Activated CD8-positive, alpha-beta memory T cell treated with anti-CD3 and anti-CD28 coated beads for 48 hours (primary cell): ENCODE results near the gene APEX1.
"Not testable (repeated sequence)": the region's sequence is repeated elsewhere in the genome, so short reads cannot be mapped to it uniquely, and the experiment has no call there.

Experiments
- DNase-seq, 3 experiments: peaks; one replicate each; pipeline ENCODE4 v3.0.0-alpha.2; 2020; ENCODE audit warnings: low read depth in 2 of 3, low spot score in 2 of 3

APEX1 gene

DNA sequence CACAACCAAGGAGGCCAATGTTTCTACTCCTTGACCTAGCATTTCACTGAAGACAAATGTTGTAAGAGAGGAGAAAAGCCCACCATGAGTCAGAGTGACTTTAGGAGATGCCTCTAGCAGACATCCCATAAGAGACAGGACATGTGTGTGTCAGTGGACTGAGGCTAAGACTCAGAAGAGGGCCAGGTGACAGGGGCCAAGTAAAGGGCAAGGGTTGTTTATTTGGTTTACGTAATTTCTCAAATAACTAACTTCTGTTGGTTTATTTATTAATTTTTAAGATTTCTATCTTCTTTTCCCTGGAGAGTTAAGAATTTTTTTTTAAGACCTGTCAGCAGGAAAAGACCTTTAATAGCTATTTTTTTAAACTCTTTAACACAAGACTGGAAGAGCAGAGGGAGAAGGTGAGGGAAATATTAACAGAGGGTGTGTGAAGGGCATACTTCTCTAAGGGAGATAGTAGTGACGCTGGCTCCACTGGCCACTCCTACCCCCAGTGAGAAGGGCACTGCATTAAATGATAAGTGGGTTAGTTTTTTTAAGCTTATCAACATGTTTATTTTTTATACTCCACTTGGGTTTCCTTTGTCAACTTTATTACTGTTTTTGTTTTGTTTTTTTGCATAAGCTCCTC lies 17.6 kb downstream of the APEX1 start:
- DNase-seq, result no peak

DNA sequence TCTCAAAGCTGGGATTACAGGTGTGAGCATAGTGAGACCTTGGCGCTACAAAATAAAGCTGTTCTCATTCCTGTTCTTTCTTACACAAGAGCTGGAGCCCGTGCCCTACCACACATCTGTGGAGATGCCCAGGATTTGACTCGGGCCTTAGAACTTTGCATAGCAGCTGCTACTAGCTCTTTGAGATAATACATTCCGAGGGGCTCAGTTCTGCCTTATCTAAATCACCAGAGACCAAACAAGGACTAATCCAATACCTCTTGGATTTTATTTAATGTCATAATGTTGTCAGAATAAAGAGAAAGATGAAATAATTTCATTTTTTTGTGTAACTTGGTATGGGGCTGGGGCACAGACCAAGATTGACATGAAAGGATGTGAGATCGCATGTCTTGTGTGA lies 21.8 kb downstream of the APEX1 start:
- no peak for DNase-seq

GRCh38 chr14:20477211-20477876 lies 22.3 kb downstream of the APEX1 start:
- DNase-seq, result no peak

DNA sequence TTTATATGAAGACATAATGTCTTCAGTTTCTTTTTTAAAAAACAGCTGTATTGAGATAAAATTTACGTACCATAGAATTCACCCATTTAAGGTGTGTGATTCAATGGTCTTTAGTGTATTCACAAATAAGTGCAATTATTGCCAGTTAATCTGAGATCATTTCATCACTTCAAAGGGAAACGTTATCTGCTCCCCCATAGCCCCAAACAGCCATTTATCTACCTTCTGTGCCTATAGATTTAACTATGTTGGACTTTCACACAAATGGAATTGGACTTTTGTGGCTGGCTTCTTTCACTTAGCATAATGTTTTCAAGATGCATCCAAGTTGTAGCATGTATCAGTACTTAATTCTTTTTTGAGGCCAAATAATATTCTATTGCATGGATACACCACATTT lies 23.9 kb downstream of the APEX1 start:
- no peak for DNase-seq

DNA sequence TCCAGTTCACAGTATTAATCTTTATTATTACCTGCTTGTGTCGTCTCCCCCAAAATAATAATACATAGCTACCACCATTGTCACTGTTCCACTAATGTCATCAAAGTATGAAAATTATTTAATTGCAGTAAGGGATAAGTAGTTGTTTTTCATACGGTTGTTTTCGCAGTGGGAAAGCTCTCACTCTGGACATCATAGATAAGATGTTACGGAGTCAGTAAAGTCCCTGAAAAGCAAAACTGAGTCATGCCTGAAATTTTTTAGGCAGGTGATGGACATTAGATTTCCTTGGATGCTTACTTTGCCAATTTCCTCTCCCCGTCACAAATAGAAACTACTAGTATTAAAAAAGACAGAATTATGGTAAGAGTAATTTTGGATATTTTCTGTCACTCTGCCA lies 27.4 kb downstream of the APEX1 start:
- no peak for DNase-seq

- DNase-seq, result no peak
Measured at GRCh38 chr14:20485900-20486299, 30.9 kb downstream of the APEX1 start.

DNA sequence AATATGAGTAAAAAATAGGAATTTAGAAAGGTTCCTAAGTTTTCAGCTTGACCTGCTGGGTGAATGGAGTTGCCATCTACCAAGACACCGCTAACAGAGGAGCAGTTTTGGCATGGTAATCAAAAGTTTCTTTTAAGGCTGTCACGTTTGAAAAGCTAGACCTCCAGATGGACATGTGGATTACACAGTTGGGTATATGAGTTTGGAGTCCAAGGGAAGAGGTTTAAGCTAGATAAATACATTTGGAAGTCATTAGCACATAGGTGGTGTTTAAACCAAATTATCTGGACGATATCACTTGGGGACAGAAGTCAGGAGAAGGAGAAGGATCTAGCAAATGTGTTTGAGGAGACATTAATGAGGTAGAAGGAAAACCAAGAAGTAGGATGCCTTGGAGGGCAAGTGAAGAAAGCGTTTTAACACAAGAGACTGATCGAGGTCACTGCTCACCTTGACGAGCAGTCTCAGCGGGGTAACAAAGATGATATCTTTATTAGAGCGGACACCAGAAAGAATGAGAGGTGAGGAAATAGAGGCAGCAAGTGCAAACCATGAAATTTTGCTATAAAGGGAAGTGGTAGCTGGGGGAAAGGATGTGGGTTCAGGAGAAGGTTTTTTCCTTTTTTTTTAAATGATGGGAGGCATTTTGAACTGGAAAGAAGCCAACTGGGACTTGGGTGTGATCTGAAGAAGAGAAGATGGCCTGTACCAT lies 31.8 kb downstream of the APEX1 start:
- DNase-seq, result no peak

DNA sequence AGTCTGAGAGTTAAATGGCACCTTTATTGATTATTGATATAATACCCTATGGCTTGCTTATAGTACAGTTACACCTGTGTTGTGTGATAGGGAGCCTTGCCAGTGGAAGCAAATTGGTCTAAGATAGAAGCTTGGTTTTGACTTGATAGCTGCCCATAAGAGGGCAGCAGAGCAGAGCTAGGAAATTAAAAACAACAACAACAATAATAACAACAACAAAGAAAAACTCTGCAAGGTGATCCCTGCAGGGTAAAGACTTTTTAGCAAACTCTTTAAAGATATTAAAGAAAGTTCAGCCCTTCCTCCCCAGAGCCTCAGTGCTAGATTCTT lies 32.3 kb downstream of the APEX1 start:
- no peak for DNase-seq

- no peak for DNase-seq
Measured at GRCh38 chr14:20489093-20489994, 34.3 kb downstream of the APEX1 start.

GRCh38 chr14:20490563-20490962 lies 35.5 kb downstream of the APEX1 start:
- no peak for DNase-seq

DNA sequence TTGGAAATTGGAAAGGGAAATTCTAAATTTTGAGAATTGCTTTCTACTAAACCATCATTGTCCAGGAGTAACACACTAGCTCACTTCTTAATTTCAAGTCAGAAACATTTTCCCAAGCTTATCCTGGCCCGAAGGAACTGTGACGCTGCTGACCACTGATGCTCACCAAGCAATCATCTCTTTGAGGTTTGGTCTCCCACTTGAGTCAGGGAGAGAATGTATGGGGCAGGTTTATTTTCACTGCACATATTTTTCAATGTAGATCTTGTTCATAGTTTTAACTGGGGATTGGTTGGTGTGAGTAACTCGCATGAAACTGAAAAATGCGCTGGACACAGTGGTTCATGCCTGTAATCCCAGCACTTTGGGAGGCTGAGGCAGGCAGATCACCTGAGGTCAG lies 37.5 kb downstream of the APEX1 start:
- DNase-seq, result no peak

DNA sequence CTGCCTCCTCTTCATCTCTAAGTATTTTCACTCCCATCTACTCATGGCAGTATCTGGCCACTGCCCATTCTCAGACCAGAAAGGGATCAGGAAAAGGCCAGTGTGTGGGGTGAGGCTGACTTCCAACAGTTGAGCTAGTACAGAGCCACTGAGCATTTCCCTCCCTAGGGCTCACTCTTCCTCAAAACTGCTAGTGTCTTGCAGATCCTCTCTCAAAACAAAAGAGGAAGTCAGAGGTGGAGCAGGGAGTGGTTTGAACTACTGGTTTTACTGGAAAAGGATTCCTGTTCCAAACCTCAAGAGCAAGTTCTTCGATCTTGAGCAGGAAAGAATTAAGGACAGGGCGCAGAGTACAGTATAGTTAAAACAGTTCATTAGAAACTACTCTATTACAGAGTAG lies 38.6 kb downstream of the APEX1 start:
- no peak for DNase-seq

DNA sequence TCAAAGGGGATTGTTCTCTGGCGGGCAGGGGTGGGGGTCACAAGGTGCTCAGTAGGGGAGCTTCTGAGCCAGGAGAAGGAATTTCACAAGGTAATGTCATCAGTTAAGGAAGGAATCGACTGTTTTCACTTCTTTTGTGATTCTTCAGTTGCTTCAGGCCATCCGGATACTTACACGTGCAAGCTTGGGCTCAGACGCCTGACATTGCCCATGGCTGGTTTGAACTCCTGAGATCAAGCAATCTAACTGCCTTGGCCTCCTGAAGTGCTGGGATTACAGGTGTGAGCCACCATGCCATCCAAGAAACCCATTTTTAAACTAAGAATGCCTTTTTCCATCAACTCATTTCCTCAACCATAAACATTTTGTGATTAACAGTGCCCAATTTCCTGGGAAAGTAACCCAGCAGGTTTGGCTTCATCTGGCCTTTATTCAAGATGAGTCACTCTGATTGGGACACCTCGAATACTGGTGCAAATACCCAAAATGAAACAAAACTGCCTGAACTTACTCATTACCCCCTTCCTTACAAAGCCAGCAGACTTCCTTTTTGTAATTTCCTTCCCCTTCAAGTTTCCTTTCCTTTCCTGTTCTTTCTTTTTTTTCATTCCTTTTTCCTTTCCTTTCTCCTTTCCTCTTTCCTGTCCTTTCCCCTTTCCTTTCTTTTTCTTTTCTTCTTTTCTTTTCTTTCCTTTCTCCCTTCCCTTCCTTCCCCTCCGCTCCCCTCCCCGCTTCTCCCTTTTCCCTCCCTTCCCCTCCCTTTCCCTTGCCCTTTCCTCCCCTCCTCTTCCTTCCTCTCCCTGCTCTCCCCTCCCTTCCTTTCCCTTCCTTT lies 40.1 kb downstream of the APEX1 start:
- DNase-seq, result no peak

DNA sequence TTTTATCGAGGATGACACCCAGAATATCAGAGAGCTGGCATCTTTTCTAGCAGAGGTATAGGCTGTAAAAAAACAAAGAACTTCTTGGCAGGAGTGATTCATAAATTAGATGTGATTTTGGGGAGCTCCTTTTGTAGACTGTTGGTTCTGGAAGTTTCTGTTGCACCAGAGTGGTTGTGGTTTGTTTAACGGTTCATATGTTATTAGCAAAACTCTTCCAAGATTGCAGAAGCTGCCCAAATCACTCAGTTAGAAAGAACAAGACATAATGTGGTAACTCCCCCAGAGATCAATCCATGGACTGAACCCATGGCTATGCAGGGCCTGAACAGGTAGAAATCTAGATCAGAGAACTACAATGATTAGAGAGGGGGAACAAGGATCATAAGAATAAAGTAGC lies 43.6 kb downstream of the APEX1 start:
- DNase-seq, result no peak

- DNase-seq, result no peak
Measured at GRCh38 chr14:20499108-20499507, 44.1 kb downstream of the APEX1 start.

DNA sequence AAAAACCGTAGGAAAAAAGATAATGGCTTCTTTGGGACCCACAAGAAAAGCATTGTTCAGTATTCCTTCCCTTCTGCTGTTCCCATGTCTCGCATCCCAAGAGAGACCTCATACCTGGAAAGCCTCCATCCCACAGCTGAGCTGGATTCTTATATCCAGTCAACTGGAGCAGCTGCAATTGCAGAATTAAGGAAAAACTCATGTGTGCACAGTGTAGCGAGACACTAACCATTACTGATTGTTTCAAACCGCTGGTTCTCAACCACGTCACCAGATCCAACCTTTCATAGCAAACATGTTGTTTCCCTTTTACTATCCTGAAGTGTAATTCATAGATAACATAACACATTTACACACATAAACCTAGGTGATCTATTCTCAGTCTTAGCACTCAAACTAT lies 44.9 kb downstream of the APEX1 start:
- DNase-seq, result no peak

- no peak for DNase-seq
Measured at GRCh38 chr14:20501346-20501745, 46.3 kb downstream of the APEX1 start.

GRCh38 chr14:20503898-20504297 lies 48.9 kb downstream of the APEX1 start:
- no peak for DNase-seq

DNA sequence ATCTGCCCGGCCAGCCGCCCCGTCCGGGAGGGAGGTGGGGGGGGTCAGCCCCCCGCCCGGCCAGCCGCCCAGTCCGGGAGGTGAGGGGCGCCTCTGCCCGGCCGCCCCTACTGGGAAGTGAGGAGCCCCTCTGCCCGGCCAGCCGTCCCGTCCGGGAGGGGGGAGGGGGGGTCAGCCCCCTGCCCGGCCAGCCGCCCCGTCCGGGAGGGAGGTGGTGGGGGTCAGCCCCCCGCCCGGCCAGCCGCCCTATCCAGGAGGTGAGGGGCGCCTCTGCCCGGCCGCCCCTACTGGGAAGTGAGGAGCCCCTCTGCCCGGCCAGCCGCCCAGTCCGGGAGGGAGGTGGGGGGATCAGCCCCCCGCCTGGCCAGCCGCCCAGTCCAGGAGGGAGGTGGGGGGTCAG lies 51.2 kb downstream of the APEX1 start:
- not testable (repeated sequence) for DNase-seq

DNA sequence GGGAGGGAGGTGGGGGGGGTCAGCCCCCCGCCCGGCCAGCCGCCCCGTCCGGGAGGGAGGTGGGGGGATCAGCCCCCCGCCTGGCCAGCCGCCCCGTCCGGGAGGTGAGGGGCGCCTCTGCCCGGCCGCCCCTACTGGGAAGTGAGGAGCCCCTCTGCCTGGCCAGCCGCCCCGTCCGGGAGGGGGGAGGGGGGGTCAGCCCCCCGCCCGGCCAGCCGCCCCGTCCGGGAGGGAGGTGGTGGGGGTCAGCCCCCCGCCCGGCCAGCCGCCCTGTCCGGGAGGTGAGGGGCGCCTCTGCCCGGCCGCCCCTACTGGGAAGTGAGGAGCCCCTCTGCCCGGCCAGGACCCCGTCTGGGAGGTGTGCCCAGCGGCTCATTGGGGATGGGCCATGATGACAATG lies 51.7 kb downstream of the APEX1 start:
- DNase-seq, result not testable (repeated sequence)
